Measurements from ENCODE around the gene RNH1. TPM values are rescaled to one million over a fixed set of nuclear protein-coding genes. Genes with fewer than 3 reads are reported as not detected.

RNH1 gene
- polyA plus RNA-seq, 3 donors = 381 to 445 (median 443) TPM

GRCh38 chr11:445765-446588 lies 61.1 kb downstream of the RNH1 start:
- Histone ChIP-seq H3K27ac (ENCODE audit: low read depth in 1 of 2, low read length in 2 of 2) (no peak overlapping the region), H2AFZ (ENCODE audit: insufficient read depth, low read depth, low read length, poor library complexity, severe bottlenecking) (no peak overlapping the region), H3K4me2 (replicated peaks; ENCODE audit: extremely low read depth, low read length, poor library complexity, severe bottlenecking) (no peak overlapping the region), H3K79me2 (ENCODE audit: insufficient read depth, low read length) (peaks cover 6% of the 10 kb centered on the region), H3K9me3 (replicated peaks in 1 of 2; ENCODE audit: control insufficient read depth in 1 of 2, insufficient read depth in 1 of 2, low read length in 2 of 2) (no peaks in the 10 kb centered on the region), H3K4me1 (ENCODE audit: control insufficient read depth in 1 of 2, insufficient read depth in 2 of 2, low read length in 2 of 2) (peaks cover 23 to 26% of the 10 kb centered on the region in 2 donors), H3K4me3 (replicated peaks in 1 of 3; ENCODE audit: low read depth in 2 of 3, low read length in 3 of 3) (no peak overlapping the region), H3K27me3 (ENCODE audit: control insufficient read depth in 2 of 2, insufficient read depth in 2 of 2, low read length in 2 of 2) (peaks cover 0 to 18% of the 10 kb centered on the region in 2 donors), H4K20me1 (ENCODE audit: insufficient read depth, low read length) (peaks cover under 1% of the 10 kb centered on the region), H3K36me3 (replicated peaks in 1 of 2; ENCODE audit: control insufficient read depth in 1 of 2, insufficient read depth in 2 of 2, low read length in 2 of 2) (no peaks in the 10 kb centered on the region), H3K9ac (ENCODE audit: insufficient read depth, low read length, poor library complexity, severe bottlenecking) (no peak overlapping the region)
- Mint-ChIP-seq H3K36me3 (no peaks in the 10 kb centered on the region), H3K9me3 (peaks cover 0 to 3% (median 0%) of the 10 kb centered on the region in 7 donors), H3K4me1 (peaks cover 12% of the 10 kb centered on the region), H3K4me3 (peak overlapping the region in 1 of 2 donors; percentile 26), H3K27ac (peak overlapping the region in 2 of 7 donors; percentile 61 to 71), H3K27me3 (ENCODE audit: low read depth in 3 of 3) (peaks cover 11 to 35% (median 13%) of the 10 kb centered on the region in 3 donors)
- intact Hi-C loops (cut with micrococcal nuclease) = loop anchor here in 1 of 2 donors (5.0 kb wide), 1 partner anchor 34 kb away; the partner anchor contains the start of gene SIGIRR
- no peak for DNase-seq
- WGBS (ENCODE audit: insufficient coverage) = 87% methylated on average over 18 of the region's 20 CpGs
- TF ChIP-seq CTCF (IDR thresholded peaks at IDR 0.05) = no peak

Other genes with a start within 250 kb of the RNH1 start
- under 1 TPM; 0.10 to 0.51 (median 0.24) TPM for gene NLRP6, start 228.8 kb downstream of the RNH1 start, polyA plus RNA-seq
- gene PGGHG, start 218.1 kb downstream of the RNH1 start, polyA plus RNA-seq = 10 to 100 TPM in 1 of 3 donors, 1 to 10 TPM in 2; 1.6 to 82.9 (median 2.1) TPM
- not detected for gene IFITM5, start 207.7 kb downstream of the RNH1 start, polyA plus RNA-seq
- gene IFITM2, start 199.4 kb downstream of the RNH1 start, polyA plus RNA-seq = 1,000 to 10,000 TPM in 1 of 3 donors, 100 to 1,000 TPM in 2; 625 to 1,147 (median 705) TPM
- gene IFITM1, start 193.2 kb downstream of the RNH1 start, polyA plus RNA-seq = 10 to 100 TPM; 26.0 to 49.5 (median 36.3) TPM
- gene IFITM3, start 186.4 kb downstream of the RNH1 start, polyA plus RNA-seq = 100 to 1,000 TPM; 353 to 637 (median 445) TPM
- gene B4GALNT4, start 137.7 kb downstream of the RNH1 start, polyA plus RNA-seq = not detected
- gene PKP3, start 113.0 kb downstream of the RNH1 start, polyA plus RNA-seq = not detected
- 100 to 1,000 TPM in 1 of 3 donors, 10 to 100 TPM in 2; 62.8 to 125 (median 75.4) TPM for gene SIGIRR, start 92.2 kb downstream of the RNH1 start, polyA plus RNA-seq
- under 1 TPM in 2 of 3 donors, not detected in 1; 0.18 to 0.24 TPM for gene ANO9, start 65.2 kb downstream of the RNH1 start, polyA plus RNA-seq
- gene PTDSS2, start 57.0 kb downstream of the RNH1 start, polyA plus RNA-seq = 10 to 100 TPM in 2 of 3 donors, 1 to 10 TPM in 1; 9.3 to 18.3 (median 12.4) TPM
- 10 to 100 TPM; 10.1 to 32.9 (median 10.3) TPM for gene HRAS, start 28.3 kb upstream of the RNH1 start, polyA plus RNA-seq
- under 1 TPM in 2 of 3 donors, not detected in 1; 0.09 to 0.68 TPM for gene LRRC56, start 30.3 kb upstream of the RNH1 start, polyA plus RNA-seq
- gene LMNTD2, start 53.5 kb upstream of the RNH1 start, polyA plus RNA-seq = 10 to 100 TPM in 1 of 3 donors, 1 to 10 TPM in 1, under 1 TPM in 1; 0.67 to 10.6 (median 1.2) TPM
- 10 to 100 TPM in 2 of 3 donors, 1 to 10 TPM in 1; 10.0 to 26.5 (median 12.4) TPM for gene RASSF7, start 53.7 kb upstream of the RNH1 start, polyA plus RNA-seq
- gene PHRF1, start 69.2 kb upstream of the RNH1 start, polyA plus RNA-seq = 10 to 100 TPM in 1 of 3 donors, 1 to 10 TPM in 2; 1.3 to 11.1 (median 3.3) TPM
- 100 to 1,000 TPM in 1 of 3 donors, 10 to 100 TPM in 2; 38.6 to 125 (median 42.9) TPM for gene IRF7, start 108.7 kb upstream of the RNH1 start, polyA plus RNA-seq
- gene CDHR5, start 117.7 kb upstream of the RNH1 start, polyA plus RNA-seq = under 1 TPM; 0.18 to 0.43 (median 0.18) TPM
- not detected for gene SCT, start 119.9 kb upstream of the RNH1 start, polyA plus RNA-seq
- gene DRD4, start 130.0 kb upstream of the RNH1 start, polyA plus RNA-seq = under 1 TPM in 1 of 3 donors, not detected in 2; 0.13 TPM
- gene DEAF1, start 188.0 kb upstream of the RNH1 start, polyA plus RNA-seq = 10 to 100 TPM; 18.0 to 22.3 (median 22.2) TPM
- gene TMEM80, start 188.6 kb upstream of the RNH1 start, polyA plus RNA-seq = 10 to 100 TPM; 31.6 to 69.4 (median 37.3) TPM
- gene EPS8L2, start 199.0 kb upstream of the RNH1 start, polyA plus RNA-seq = under 1 TPM in 1 of 3 donors, not detected in 2; 0.55 TPM
- gene TALDO1, start 240.2 kb upstream of the RNH1 start, polyA plus RNA-seq = 1,000 to 10,000 TPM in 2 of 3 donors, 100 to 1,000 TPM in 1; 502 to 1,249 (median 1,224) TPM

Data from CD14-positive monocyte (primary cell).